A549 (cell line): Measurements from ENCODE around the gene AAGAB. TPM values are rescaled to one million over a fixed set of nuclear protein-coding genes. Genes with fewer than 3 reads are reported as not detected.

Experiments used
- ATAC-seq, 2 experiments: fragments of 200-7000 bp in 1 of 2; fragments of >200 bp in 1 of 2; cut with Nextera tagmentation in 1 of 2; cut with Tn5 transposase in 1 of 2; 3 replicates each; pipeline versions ENCODE4 v1.8.0 to v1.9.1; 2018 to 2020; ENCODE audit warnings: mild to moderate bottlenecking in 1 of 2, moderate library complexity in 1 of 2
- CTCF ChIA-PET: fragments of 300-600 bp; sonication (Branson Sonifier 250); formaldehyde crosslinking; extraction: SDS; loops from one replicate; lab custom pipeline; 2021; ENCODE audit warnings: antibody characterized with exemption, inconsistent platforms; lab: Yijun Ruan, JAX
- POLR2A ChIA-PET: fragments of 350-600 bp; formaldehyde crosslinking; extraction: SDS; loops from one replicate; lab custom pipeline; 2021; ENCODE audit warnings: antibody characterized with exemption, inconsistent platforms; lab: Yijun Ruan, JAX
- DNase-seq, 2 experiments: peaks; one replicate each; pipeline versions ENCODE4 v3.0.0 to v3.0.0-alpha.2; 2011 to 2016; ENCODE audit warnings: low read depth in 1 of 2, low spot score in 1 of 2
- FAIRE-seq: peaks from 2 replicates; lab custom pipeline; 2011; peaks lifted over from hg19 to GRCh38; lab: Jason Lieb, UNC
- H3K27ac ChIP-seq, 2 experiments: fragments of >200 bp; sonication (Bioruptor Twin); formaldehyde crosslinking; 3 replicates each; pipeline ENCODE4 v1.5.1; 2016 to 2017
- H3K4me1 ChIP-seq: fragments of >200 bp; sonication (Bioruptor Twin); formaldehyde crosslinking; 3 replicates; pipeline ENCODE4 v1.6.1; 2016
- H3K4me2 ChIP-seq: fragments of >200 bp; sonication (Bioruptor Twin); formaldehyde crosslinking; 3 replicates; pipeline ENCODE4 v1.6.1; 2016
- H3K4me3 ChIP-seq: fragments of >200 bp; sonication (Bioruptor Twin); formaldehyde crosslinking; 3 replicates; pipeline ENCODE4 v1.5.1; 2016
- H3K9me3 ChIP-seq: fragments of >200 bp; sonication (Bioruptor Twin); formaldehyde crosslinking; 3 replicates; pipeline ENCODE4 v1.6.1; 2016
- ATOH8 ChIP-seq: fragments of 250-450 bp; sonication (Bioruptor Pico); IDR thresholded peaks from 2 replicates; pipeline ENCODE4 v1.5.0; 2020; ENCODE audit warnings: low read depth, mild to moderate bottlenecking, moderate library complexity
- BHLHE40 ChIP-seq: IDR thresholded peaks from 2 replicates; pipeline ENCODE4 v1.6.1; 2012; ENCODE audit warnings: low read depth, low read length, inconsistent platforms
- CHD4 ChIP-seq: fragments of 200-600 bp; sonication (generic); IDR thresholded peaks from 2 replicates; pipeline ENCODE4 v1.6.1; 2016; ENCODE audit warnings: antibody characterized with exemption, mild to moderate bottlenecking, borderline replicate concordance
- E2F6 ChIP-seq: IDR thresholded peaks from 2 replicates; pipeline ENCODE4 v1.6.1; 2012; ENCODE audit warnings: low read depth, borderline replicate concordance
- EHF ChIP-seq: fragments of 250-450 bp; sonication (Bioruptor Pico); IDR thresholded peaks from 2 replicates; pipeline ENCODE4 v1.5.0; 2020; ENCODE audit warnings: mild to moderate bottlenecking
- GATA3 ChIP-seq: IDR thresholded peaks from 2 replicates; pipeline ENCODE4 v1.6.1; 2012; ENCODE audit warnings: borderline replicate concordance
- HOXA7 ChIP-seq: fragments of 250-450 bp; sonication (Bioruptor Pico); IDR thresholded peaks from 2 replicates; pipeline ENCODE4 v1.5.0; 2020; ENCODE audit warnings: mild to moderate bottlenecking, moderate library complexity
- KDM1A ChIP-seq: fragments of 200-600 bp; sonication (generic); IDR thresholded peaks from 2 replicates; pipeline ENCODE4 v1.6.1; 2016; ENCODE audit warnings: low read depth, mild to moderate bottlenecking
- NR3C1 ChIP-seq: fragments of >200 bp; sonication (Bioruptor Twin); formaldehyde crosslinking; IDR thresholded peaks from 3 replicates; pipeline ENCODE4 v1.6.1; 2017
- PBX3 ChIP-seq: IDR thresholded peaks from 2 replicates; pipeline ENCODE4 v1.6.1; 2012
- POLR2AphosphoS2 ChIP-seq: conservative IDR thresholded peaks from 2 replicates; pipeline ENCODE4 v1.6.1; 2012; ENCODE audit warnings: low read length, improper control_type of control experiment, inconsistent platforms
- RARB ChIP-seq: fragments of 250-450 bp; sonication (Bioruptor Pico); IDR thresholded peaks from 2 replicates; pipeline ENCODE4 v1.8.0; 2021; ENCODE audit warnings: mild to moderate bottlenecking, moderate library complexity
- RCOR1 ChIP-seq: fragments of 150-350 bp; IDR thresholded peaks from 2 replicates; pipeline ENCODE4 v1.6.1; 2014; ENCODE audit warnings: antibody characterized with exemption, low read length, low read depth
- REST ChIP-seq: fragments of 200-600 bp; sonication (generic); IDR thresholded peaks from 2 replicates; pipeline ENCODE4 v1.6.1; 2016; ENCODE audit warnings: antibody characterized with exemption, mild to moderate bottlenecking, moderate library complexity
- ZC3H11A ChIP-seq: fragments of 450-650 bp; IDR thresholded peaks from 2 replicates; pipeline ENCODE4 v1.6.1; 2014; ENCODE audit warnings: antibody characterized with exemption, mild to moderate bottlenecking
- WGBS: methylation state at CpG from one replicate; pipeline ENCODE4 v1.1.6; 2017; ENCODE audit errors: missing lambda C conversion rate; 5-methylcytosine and 5-hydroxymethylcytosine counted together
- polyA plus RNA-seq, 4 experiments: library from polyadenylated mRNA; depleted of rRNA in 3 of 4; stranded (reverse); fragments of >200 nt; fragmentation: RNase III in 1 of 4; extraction: RNeasy Plus Mini Kit Qiagen cat#74134 plus additional on column Dnase treatment in 1 of 4; gene quantifications; 2 replicates in 3 of 4; 3 replicates in 1 of 4; pipeline ENCODE4 v1.2.3, GENCODE V29; 2011 to 2017

Gene AAGAB
- polyA plus RNA-seq, 2 of the 4 experiments (the other 2 are of a cell fraction) = 68.9 to 107 TPM

- ATAC-seq (no peak), FAIRE-seq (no peak), DNase-seq (no peak)
- POLR2A ChIA-PET = no interaction called here
- 85% methylated on average over 6 of the region's 6 CpGs for WGBS
- CTCF ChIA-PET = interaction anchor here (0.9 to 1.2 kb wide), 2 partner anchors 14 to 22 kb away, joined by 3 to 4 read pairs; no protein-coding TSS in a partner anchor
- H3K4me1 ChIP-seq = peaks cover 91% of the 10 kb centered on the region
- H3K4me2 ChIP-seq = no peak overlapping the region
- H3K4me3 ChIP-seq = no peak overlapping the region
- peak overlapping the region in 1 of 2 experiments; percentile 79; a peak in 3 of 6 replicates for H3K27ac ChIP-seq
- H3K9me3 ChIP-seq = no peaks in the 10 kb centered on the region
- no peak for TF ChIP-seq RCOR1
- no peak for TF ChIP-seq REST
- TF ChIP-seq GATA3 = no peak
- no peak for TF ChIP-seq HOXA7
- TF ChIP-seq EHF (CRISPR knock-in tag) = no peak
- TF ChIP-seq BHLHE40 = no peak
- TF ChIP-seq POLR2AphosphoS2 = no peak
- TF ChIP-seq, all 56 proteins: peak for 0
Observed at GRCh38 chr15:67168694-67169093, 85.8 kb downstream of the AAGAB start.

- Histone ChIP-seq H3K4me3 (no peak overlapping the region), H3K4me2 (no peak overlapping the region), H3K9me3 (no peaks in the 10 kb centered on the region), H3K4me1 (peaks cover 88% of the 10 kb centered on the region), H3K27ac (peak overlapping the region; percentile 12 to 79; a peak in 4 of 6 replicates)
- ChIA-PET CTCF (interaction anchor here (0.7 to 2.1 kb wide), 4 partner anchors 8 to 220 kb away, joined by 3 to 9 read pairs (median 4); no protein-coding TSS in a partner anchor), POLR2A (no interaction called here)
- WGBS = 88% methylated on average over 4 of the region's 4 CpGs
- ATAC-seq (peak in 1 of 2 experiments; percentile 4; a peak in 2 of 6 replicates), DNase-seq (no peak), FAIRE-seq (no peak)
- TF ChIP-seq PBX3 = no peak
- no peak for TF ChIP-seq CHD4
- TF ChIP-seq RARB (CRISPR knock-in tag) = no peak
- TF ChIP-seq E2F6 = no peak
- no peak for TF ChIP-seq KDM1A
- TF ChIP-seq POLR2AphosphoS2 = no peak
- TF ChIP-seq ZC3H11A = no peak
- TF ChIP-seq EHF (CRISPR knock-in tag) = no peak
- TF ChIP-seq NR3C1 = no peak
Observed at GRCh38 chr15:67167091-67167490, 87.4 kb downstream of the AAGAB start.

- H3K27ac ChIP-seq = peak overlapping the region in 1 of 2 experiments; percentile 79; a peak in 5 of 6 replicates
- peaks cover 88% of the 10 kb centered on the region for H3K4me1 ChIP-seq
- no peaks in the 10 kb centered on the region for H3K9me3 ChIP-seq
- CTCF ChIA-PET = interaction anchor here (0.7 to 2.1 kb wide), 4 partner anchors 9 to 220 kb away, joined by 3 to 9 read pairs (median 4); no protein-coding TSS in a partner anchor
- POLR2A ChIA-PET = no interaction called here
- FAIRE-seq (no peak), ATAC-seq (peak in 1 of 2 experiments; percentile 5; a peak in 2 of 6 replicates), DNase-seq (no peak)
- H3K4me3 ChIP-seq = no peak overlapping the region
- no peak for TF ChIP-seq ATOH8 (CRISPR knock-in tag)
- 87% methylated on average over 13 of the region's 13 CpGs for WGBS
- H3K4me2 ChIP-seq = no peak overlapping the region
Observed at GRCh38 chr15:67166280-67167009, 88.0 kb downstream of the AAGAB start.
